ENCODE data around the gene STMN1.

- TF ChIP-seq CTCF (conservative IDR thresholded peaks at IDR 0.05; ENCODE audit: low read depth, low read length) (no peak), EZH2phosphoT487 (IDR thresholded peaks at IDR 0.05; ENCODE audit: borderline replicate concordance, low read length) (no peak)
Measured at GRCh38 chr1:25922971-25923552, 16.8 kb upstream of the STMN1 start.

Measured in PC-3 (cell line).